ENCODE data around the gene POLL.

GRCh38 chr10:101597091-101597900 is 9.2 kb upstream of the POLL start:
- TF ChIP-seq CTCF (IDR thresholded peaks at IDR 0.05; ENCODE audit: insufficient read depth, low read length): no peak
- no peak for TF ChIP-seq POLR2AphosphoS5 (IDR thresholded peaks at IDR 0.05; ENCODE audit: low read depth)
- TF ChIP-seq REST (IDR thresholded peaks at IDR 0.05; ENCODE audit: insufficient replicate concordance, low read depth): no peak
